CD4-positive, alpha-beta T cell (primary cell): ENCODE measurements around the gene GOLGA8M. TPM values are rescaled to one million over a fixed set of nuclear protein-coding genes. Genes with fewer than 3 reads are reported as not detected.
A peak's percentile ranks its signal among the peaks of the same experiment; 100 is the strongest.
"Not testable (repeated sequence)": the region's sequence is repeated elsewhere in the genome, so short reads cannot be mapped to it uniquely, and the experiment has no call there.

Experiments used
- ATAC-seq: fragments of 200-7000 bp; cut with Tn5 transposase; one replicate; pipeline ENCODE4 v1.10.0; 2022; ENCODE audit warnings: mild to moderate bottlenecking; ENCODE audit not compliant: poor library complexity
- CTCF ChIA-PET: fragments of 350-600 bp; sonication (Branson Sonifier 250); formaldehyde crosslinking; loops from one replicate; lab custom pipeline; 2021; ENCODE audit warnings: antibody characterized with exemption, inconsistent platforms; lab: Charles Lee
- POLR2A ChIA-PET: fragments of 350-600 bp; sonication (Branson Sonifier 250); formaldehyde crosslinking; loops from one replicate; lab custom pipeline; 2021; ENCODE audit warnings: antibody characterized with exemption, inconsistent platforms; lab: Charles Lee
- DNase-seq, 14 experiments: peaks; one replicate each; pipeline ENCODE4 v3.0.0-alpha.2; 2013 to 2020; ENCODE audit warnings: mixed read lengths in 2 of 14
- H3K27ac ChIP-seq, 2 donors: one replicate each; pipeline versions ENCODE4 v1.5.1 to v1.7.0; 2013; ENCODE audit warnings: low read length in 2 of 2, low read depth in 1 of 2, mild to moderate bottlenecking in 1 of 2
- H3K27me3 ChIP-seq, 2 experiments: 1 replicate in 1 of 2; 2 replicates in 1 of 2; pipeline versions ENCODE4 v1.6.1 to v1.7.0; 2013; ENCODE audit warnings: low read length in 2 of 2, control low read depth in 1 of 2, mild to moderate bottlenecking in 1 of 2, moderate library complexity in 1 of 2; ENCODE audit not compliant: insufficient read depth in 2 of 2, control insufficient read depth in 1 of 2
- H3K36me3 ChIP-seq: one replicate; pipeline ENCODE4 v1.6.1; 2013; ENCODE audit warnings: low read length, control low read depth; ENCODE audit not compliant: insufficient read depth
- H3K4me1 ChIP-seq: one replicate; pipeline ENCODE4 v1.6.1; 2013; ENCODE audit warnings: low read length, control low read depth; ENCODE audit not compliant: insufficient read depth
- H3K4me3 ChIP-seq: one replicate; pipeline ENCODE4 v1.5.1; 2013; ENCODE audit warnings: mild to moderate bottlenecking, low read length, moderate library complexity
- H3K9me3 ChIP-seq, 2 experiments: 1 replicate in 1 of 2; 2 replicates in 1 of 2; pipeline versions ENCODE4 v1.6.1 to v1.7.0; 2013; ENCODE audit warnings: low read length in 2 of 2, mild to moderate bottlenecking in 2 of 2, control low read depth in 1 of 2, moderate library complexity in 1 of 2; ENCODE audit not compliant: control insufficient read depth in 1 of 2, insufficient read depth in 1 of 2
- H3K27ac Mint-ChIP-seq: one replicate; pipeline ENCODE4 v1.8.0; 2020; ENCODE audit warnings: mixed read lengths
- H3K27me3 Mint-ChIP-seq: one replicate; pipeline ENCODE4 v1.8.0; 2021; ENCODE audit warnings: mixed read lengths
- H3K36me3 Mint-ChIP-seq: one replicate; pipeline ENCODE4 v1.8.0; 2021; ENCODE audit warnings: low read depth, mixed read lengths
- H3K4me1 Mint-ChIP-seq: one replicate; pipeline ENCODE4 v1.8.0; 2021; ENCODE audit warnings: low read depth, mixed read lengths
- H3K4me3 Mint-ChIP-seq: one replicate; pipeline ENCODE4 v1.8.0; 2020; ENCODE audit warnings: mild to moderate bottlenecking, mixed read lengths
- H3K9me3 Mint-ChIP-seq: one replicate; pipeline ENCODE4 v1.8.0; 2020; ENCODE audit warnings: mixed read lengths
- CTCF ChIP-seq: fragments of 200-600 bp; IDR thresholded peaks from one replicate; pipeline ENCODE4 v1.8.0; 2022; ENCODE audit warnings: antibody characterized with exemption, mild to moderate bottlenecking
- intact Hi-C, 2 experiments: fragments of 100-400 bp; cut with DNase I in 1 of 2; cut with micrococcal nuclease in 1 of 2; formaldehyde crosslinking; loops; one replicate each; pipeline versions ENCODE4 v1.15.1 to v1.9.0; 2023 to 2025; cut with DNase I, micrococcal nuclease
- total RNA-seq, 174 experiments: library from RNA in 2 of 174; stranded (reverse) in 2 of 174; gene quantifications; one replicate each; pipeline ENCODE4 v1.2.3 and lab custom pipeline; 2021 to 2026

Gene GOLGA8M
- total RNA-seq, 2 experiments from 2014 or later: 1.9 to 2.8 TPM

DNA sequence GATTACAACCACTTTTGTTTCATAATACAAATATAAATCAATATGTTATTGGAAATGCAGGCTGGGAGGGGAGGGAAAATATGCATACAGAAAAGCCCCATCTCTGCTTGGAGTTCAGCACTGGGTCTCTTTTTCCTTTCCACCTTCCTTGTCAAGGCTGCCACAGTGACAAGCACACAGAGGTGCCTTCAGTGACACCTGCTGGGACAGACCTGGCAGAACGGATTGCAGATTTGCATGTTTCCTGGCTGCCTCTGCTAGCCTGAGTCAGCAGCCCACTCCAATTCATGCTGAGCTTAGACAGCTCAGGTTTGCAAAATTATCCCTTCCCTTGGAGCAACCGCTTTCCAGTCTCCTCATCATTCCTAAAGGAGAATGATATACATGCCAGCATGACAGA lies 15.8 kb upstream of the GOLGA8M start:
- peak in 13 of 14 experiments; percentile 11 to 57 (median 27) for DNase-seq
- intact Hi-C loops, POLR2A ChIA-PET: not testable (repeated sequence)

GRCh38 chr15:28727026-28727425 lies 14.8 kb upstream of the GOLGA8M start:
- H3K27me3 Mint-ChIP-seq, CTCF ChIA-PET, H3K9me3 Mint-ChIP-seq, H3K4me3 Mint-ChIP-seq, H3K27ac ChIP-seq, H3K4me1 Mint-ChIP-seq, H3K9me3 ChIP-seq, POLR2A ChIA-PET, H3K36me3 Mint-ChIP-seq, H3K36me3 ChIP-seq, DNase-seq, ATAC-seq, H3K27ac Mint-ChIP-seq, H3K27me3 ChIP-seq, H3K4me3 ChIP-seq, intact Hi-C loops, H3K4me1 ChIP-seq: not testable (repeated sequence)

More for the DNA sequence above, 15.8 kb upstream of the GOLGA8M start:
- H3K36me3 ChIP-seq, H3K27me3 ChIP-seq, H3K9me3 Mint-ChIP-seq, H3K36me3 Mint-ChIP-seq, ATAC-seq, H3K4me3 ChIP-seq, H3K27ac ChIP-seq, CTCF ChIA-PET, H3K4me3 Mint-ChIP-seq, H3K4me1 Mint-ChIP-seq, H3K4me1 ChIP-seq, H3K27ac Mint-ChIP-seq, H3K27me3 Mint-ChIP-seq, H3K9me3 ChIP-seq: not testable (repeated sequence)
- TF ChIP-seq CTCF: peak; percentile 25

DNA sequence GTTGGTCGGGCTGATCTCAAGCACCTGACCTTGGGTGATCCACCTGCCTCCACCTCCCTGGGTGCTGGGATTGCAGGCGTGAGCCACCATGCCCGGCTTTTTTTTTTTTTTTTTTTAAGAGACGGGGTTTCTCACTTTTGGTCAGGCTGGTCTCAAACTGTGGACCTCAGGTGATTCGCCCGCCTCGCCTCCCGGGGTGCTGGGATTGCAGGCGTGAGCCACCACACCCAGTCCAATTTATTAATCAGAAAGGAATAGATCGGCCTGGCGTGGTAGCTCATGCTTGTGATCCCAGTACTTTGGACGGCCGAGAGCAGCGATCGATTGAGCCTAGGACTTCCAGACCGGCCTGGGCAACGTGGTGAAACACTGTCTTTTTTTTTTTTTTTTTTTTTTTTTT lies 13.9 kb upstream of the GOLGA8M start:
- no peak overlapping the region for H3K27ac Mint-ChIP-seq
- H3K4me3 ChIP-seq: no peak overlapping the region
- intact Hi-C loops: no loop called here
- H3K4me1 Mint-ChIP-seq: peaks cover 4% of the 10 kb centered on the region
- ATAC-seq: no peak
- no peaks in the 10 kb centered on the region for H3K9me3 Mint-ChIP-seq
- no peaks in the 10 kb centered on the region for H3K36me3 ChIP-seq
- H3K27ac ChIP-seq: no peak overlapping the region
- DNase-seq: no peak
- H3K4me1 ChIP-seq: no peaks in the 10 kb centered on the region
- H3K9me3 ChIP-seq: no peaks in the 10 kb centered on the region
- H3K36me3 Mint-ChIP-seq: no peaks in the 10 kb centered on the region
- no peak for TF ChIP-seq CTCF
- POLR2A ChIA-PET: no interaction called here
- CTCF ChIA-PET: interaction anchor here (0.7 kb wide), 1 partner anchor 308 kb away, joined by 5 read pairs; no protein-coding TSS in a partner anchor
- no peaks in the 10 kb centered on the region for H3K27me3 Mint-ChIP-seq
- no peaks in the 10 kb centered on the region for H3K27me3 ChIP-seq
- H3K4me3 Mint-ChIP-seq: no peak overlapping the region

GRCh38 chr15:28725556-28725955 lies 13.3 kb upstream of the GOLGA8M start:
- H3K4me3 Mint-ChIP-seq: no peak overlapping the region
- H3K27me3 Mint-ChIP-seq: no peaks in the 10 kb centered on the region
- no peaks in the 10 kb centered on the region for H3K36me3 Mint-ChIP-seq

GRCh38 chr15:28723986-28724385 lies 11.8 kb upstream of the GOLGA8M start:
- H3K9me3 Mint-ChIP-seq, intact Hi-C loops, H3K4me3 ChIP-seq, CTCF ChIA-PET, H3K36me3 ChIP-seq, H3K27ac ChIP-seq, H3K9me3 ChIP-seq, H3K27me3 Mint-ChIP-seq, H3K4me1 Mint-ChIP-seq, H3K36me3 Mint-ChIP-seq, DNase-seq, H3K4me1 ChIP-seq, ATAC-seq, POLR2A ChIA-PET, H3K4me3 Mint-ChIP-seq, H3K27me3 ChIP-seq, H3K27ac Mint-ChIP-seq: not testable (repeated sequence)

More at GRCh38 chr15:28725556-28725955, 13.3 kb upstream of the GOLGA8M start:
- no peak overlapping the region for H3K27ac Mint-ChIP-seq
- H3K9me3 ChIP-seq: no peaks in the 10 kb centered on the region
- intact Hi-C loops: no loop called here
- no peak for DNase-seq
- no peaks in the 10 kb centered on the region for H3K27me3 ChIP-seq
- H3K4me1 ChIP-seq: no peaks in the 10 kb centered on the region
- no peak for TF ChIP-seq CTCF
- POLR2A ChIA-PET: no interaction called here
- CTCF ChIA-PET: interaction anchor here (0.7 kb wide), 1 partner anchor 309 kb away, joined by 5 read pairs; no protein-coding TSS in a partner anchor
- no peak for ATAC-seq
- H3K4me3 ChIP-seq: no peak overlapping the region
- peaks cover 4% of the 10 kb centered on the region for H3K4me1 Mint-ChIP-seq
- H3K9me3 Mint-ChIP-seq: no peaks in the 10 kb centered on the region
- H3K27ac ChIP-seq: no peak overlapping the region
- H3K36me3 ChIP-seq: no peaks in the 10 kb centered on the region
